ENCODE results near the gene MEIS1.

MEIS1 gene

GRCh38 chr2:66544258-66544657 is 109.3 kb downstream of the MEIS1 start:
- TF ChIP-seq, protein P1, sequence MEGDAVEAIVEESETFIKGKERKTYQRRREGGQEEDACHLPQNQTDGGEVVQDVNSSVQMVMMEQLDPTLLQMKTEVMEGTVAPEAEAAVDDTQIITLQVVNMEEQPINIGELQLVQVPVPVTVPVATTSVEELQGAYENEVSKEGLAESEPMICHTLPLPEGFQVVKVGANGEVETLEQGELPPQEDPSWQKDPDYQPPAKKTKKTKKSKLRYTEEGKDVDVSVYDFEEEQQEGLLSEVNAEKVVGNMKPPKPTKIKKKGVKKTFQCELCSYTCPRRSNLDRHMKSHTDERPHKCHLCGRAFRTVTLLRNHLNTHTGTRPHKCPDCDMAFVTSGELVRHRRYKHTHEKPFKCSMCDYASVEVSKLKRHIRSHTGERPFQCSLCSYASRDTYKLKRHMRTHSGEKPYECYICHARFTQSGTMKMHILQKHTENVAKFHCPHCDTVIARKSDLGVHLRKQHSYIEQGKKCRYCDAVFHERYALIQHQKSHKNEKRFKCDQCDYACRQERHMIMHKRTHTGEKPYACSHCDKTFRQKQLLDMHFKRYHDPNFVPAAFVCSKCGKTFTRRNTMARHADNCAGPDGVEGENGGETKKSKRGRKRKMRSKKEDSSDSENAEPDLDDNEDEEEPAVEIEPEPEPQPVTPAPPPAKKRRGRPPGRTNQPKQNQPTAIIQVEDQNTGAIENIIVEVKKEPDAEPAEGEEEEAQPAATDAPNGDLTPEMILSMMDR (IDR thresholded peaks at IDR 0.05; ENCODE audit: extremely low read depth, missing control alignments): no peak
- DNase-seq (ENCODE audit: low spot score): no peak

- no peak for DNase-seq (ENCODE audit: low spot score)
Measured at GRCh38 chr2:66545258-66545657, 110.3 kb downstream of the MEIS1 start.

GRCh38 chr2:66547118-66547517 is 112.2 kb downstream of the MEIS1 start:
- TF ChIP-seq, protein P1 (IDR thresholded peaks at IDR 0.05; ENCODE audit: extremely low read depth, missing control alignments): no peak
- no peak for DNase-seq (ENCODE audit: low spot score)

More at GRCh38 chr2:66545258-66545657, 110.3 kb downstream of the MEIS1 start:
- TF ChIP-seq, protein P1 (IDR thresholded peaks at IDR 0.05; ENCODE audit: extremely low read depth, missing control alignments): no peak

GRCh38 chr2:66547887-66548286 is 113.0 kb downstream of the MEIS1 start:
- TF ChIP-seq, protein P1 (IDR thresholded peaks at IDR 0.05; ENCODE audit: extremely low read depth, missing control alignments): no peak
- DNase-seq (ENCODE audit: low spot score): no peak

DNA sequence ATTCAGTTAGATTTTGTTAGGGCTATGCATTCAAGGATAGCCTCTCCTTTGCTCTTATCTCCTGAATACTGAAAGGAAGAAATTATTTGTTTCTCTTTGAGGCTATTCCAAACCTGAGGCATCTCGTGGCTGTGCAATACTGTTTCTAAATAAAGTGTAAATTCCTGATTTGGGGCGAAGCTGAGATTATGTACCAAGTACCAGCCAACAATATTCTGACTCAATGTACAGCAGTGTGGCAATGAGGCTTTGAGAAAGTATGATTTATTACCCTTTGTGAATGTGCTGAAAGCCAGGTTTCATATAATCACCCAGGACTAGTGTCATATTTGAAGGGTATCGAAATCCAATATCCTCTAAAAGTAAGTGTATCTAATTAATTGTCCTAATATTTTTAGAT is 113.5 kb downstream of the MEIS1 start:
- TF ChIP-seq, protein P1 (IDR thresholded peaks at IDR 0.05; ENCODE audit: extremely low read depth, missing control alignments): no peak
- no peak for DNase-seq (ENCODE audit: low spot score)

DNA sequence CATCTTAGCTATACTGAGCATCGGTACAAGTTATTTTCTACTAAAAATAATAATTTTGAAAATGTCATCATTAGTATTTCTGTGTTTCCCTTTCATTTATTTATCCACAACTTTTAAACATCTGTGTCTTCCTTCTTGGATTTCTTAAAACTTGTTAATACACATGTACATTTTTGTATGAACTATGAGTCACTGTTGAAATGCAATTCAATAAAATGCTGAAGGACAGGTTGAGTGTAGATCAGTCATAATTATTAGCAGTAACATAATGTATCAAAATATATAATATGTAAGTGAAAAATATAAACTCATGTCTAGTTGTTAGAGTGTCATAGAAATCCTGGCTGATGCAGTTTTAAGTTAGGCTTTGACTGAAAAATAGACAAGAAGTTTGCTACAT is 115.9 kb downstream of the MEIS1 start:
- no peak for DNase-seq (ENCODE audit: low spot score)
- TF ChIP-seq, protein P1 (IDR thresholded peaks at IDR 0.05; ENCODE audit: extremely low read depth, missing control alignments): no peak

- TF ChIP-seq, protein P1 (IDR thresholded peaks at IDR 0.05; ENCODE audit: extremely low read depth, missing control alignments): no peak
- no peak for DNase-seq (ENCODE audit: low spot score)
Measured at GRCh38 chr2:66553370-66553769, 118.4 kb downstream of the MEIS1 start.
